Ecto neural progenitor cell (in vitro differentiated cells): ENCODE results near the gene CCDC68.

Experiments
- DNase-seq: peaks from one replicate; pipeline ENCODE4 v3.0.0-alpha.2; 2018; ENCODE audit warnings: low spot score

Gene CCDC68

GRCh38 chr18:54916507-54916906 lies 42.8 kb downstream of the CCDC68 start:
- DNase-seq, result no peak

DNA sequence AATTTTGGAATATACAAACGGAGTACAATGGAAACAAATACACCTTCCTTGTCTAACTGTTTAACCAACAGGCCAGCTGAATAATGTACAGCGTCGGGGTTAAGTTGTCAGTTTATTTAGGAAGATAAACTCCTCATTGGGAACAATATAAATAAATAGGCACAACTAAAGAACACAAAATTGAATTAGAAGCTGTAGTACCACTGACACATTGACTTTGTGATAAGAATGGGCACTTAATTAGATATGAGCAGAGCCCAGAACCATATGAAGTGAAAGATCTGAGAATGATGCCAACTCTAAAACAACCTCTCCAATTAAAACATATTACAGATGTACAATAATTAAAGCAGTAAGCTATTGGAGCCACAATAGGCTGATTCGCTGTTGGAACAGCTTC lies 44.4 kb downstream of the CCDC68 start:
- no peak for DNase-seq

- DNase-seq, result no peak
These were observed 47.7 kb downstream of the CCDC68 start for GRCh38 chr18:54911551-54911950.

- DNase-seq, result no peak
These were observed 48.9 kb downstream of the CCDC68 start for GRCh38 chr18:54910161-54910919.

DNA sequence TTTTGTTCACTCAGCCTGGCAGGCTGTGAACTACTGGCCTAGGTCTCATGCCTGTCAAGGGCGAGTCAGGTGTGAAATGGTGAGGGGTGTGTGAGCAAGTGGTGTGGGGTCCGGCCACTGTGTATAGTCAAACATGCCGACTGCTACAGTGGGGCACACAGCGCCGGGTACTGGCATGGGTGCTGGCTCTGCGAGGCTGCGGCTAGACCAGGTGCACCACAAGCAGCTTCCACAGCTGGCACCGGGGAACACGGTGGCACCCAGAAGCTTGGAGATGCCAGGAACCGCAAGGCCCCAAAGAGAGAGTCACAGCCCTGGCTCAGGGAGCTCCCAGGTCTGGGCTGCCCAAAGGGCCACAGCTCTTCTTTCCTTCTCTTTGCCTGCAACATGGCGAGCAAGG lies 49.7 kb downstream of the CCDC68 start:
- DNase-seq, result no peak

DNA sequence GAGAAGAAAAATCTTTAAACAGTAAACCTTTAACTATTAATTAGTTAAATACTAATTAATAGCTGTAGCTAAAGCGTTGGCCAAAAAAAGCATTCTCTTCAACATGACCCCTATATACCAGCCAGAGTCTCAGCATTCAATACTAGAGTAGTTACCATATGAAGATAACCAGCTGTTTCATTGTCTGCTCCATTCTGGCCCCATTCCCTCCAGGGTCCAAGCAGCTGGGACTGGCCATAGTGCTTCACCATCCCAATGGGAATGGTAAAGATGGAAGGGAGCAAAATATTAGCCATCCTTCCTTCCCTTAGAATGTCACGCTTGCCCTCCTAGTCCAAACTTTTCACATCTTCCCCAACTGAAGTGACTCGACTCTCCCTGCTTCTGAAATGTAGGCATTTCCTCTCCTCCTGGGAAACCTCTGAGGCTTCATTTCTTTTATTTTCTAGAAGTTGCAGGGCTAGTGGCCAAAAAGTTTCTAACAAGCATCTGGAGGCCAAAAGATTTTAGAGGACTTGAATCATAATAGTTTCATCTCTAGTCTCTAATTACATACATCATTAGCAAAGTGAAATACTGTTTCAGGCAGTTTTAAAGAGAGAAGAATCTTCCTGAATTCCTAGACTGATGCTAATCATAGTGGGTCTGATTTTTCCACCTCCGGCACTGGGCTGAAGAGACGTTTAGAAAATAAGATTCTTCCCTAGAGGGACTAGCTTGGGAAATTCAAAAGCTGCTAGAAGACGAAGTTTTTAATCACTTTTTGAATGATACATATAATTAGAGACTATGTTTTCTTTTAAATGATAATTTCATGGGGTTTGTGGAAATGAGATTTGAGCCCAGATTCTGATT lies 52.7 kb downstream of the CCDC68 start:
- DNase-seq, result no peak

GRCh38 chr18:54905629-54906028 lies 53.6 kb downstream of the CCDC68 start:
- DNase-seq, result no peak

DNA sequence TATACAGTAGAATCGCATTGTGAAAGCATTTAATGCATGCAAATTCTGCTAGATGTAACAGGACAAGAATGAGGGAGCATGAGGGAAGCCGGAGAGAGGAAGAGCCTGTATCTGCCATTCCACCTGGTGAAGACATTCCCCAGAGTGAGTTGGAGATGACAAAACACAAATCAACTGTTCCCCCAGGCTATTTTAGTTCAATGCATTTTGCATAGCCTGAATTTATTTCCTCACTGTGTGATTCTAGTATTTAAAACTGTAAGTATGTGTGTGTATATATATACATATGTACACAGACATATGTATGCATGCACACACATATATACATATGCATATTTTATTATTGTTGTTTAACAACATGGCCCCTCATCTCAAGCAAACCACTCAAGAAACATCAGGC lies 54.7 kb downstream of the CCDC68 start:
- no peak for DNase-seq

GRCh38 chr18:54900290-54900689 lies 59.0 kb downstream of the CCDC68 start:
- DNase-seq, result no peak

DNA sequence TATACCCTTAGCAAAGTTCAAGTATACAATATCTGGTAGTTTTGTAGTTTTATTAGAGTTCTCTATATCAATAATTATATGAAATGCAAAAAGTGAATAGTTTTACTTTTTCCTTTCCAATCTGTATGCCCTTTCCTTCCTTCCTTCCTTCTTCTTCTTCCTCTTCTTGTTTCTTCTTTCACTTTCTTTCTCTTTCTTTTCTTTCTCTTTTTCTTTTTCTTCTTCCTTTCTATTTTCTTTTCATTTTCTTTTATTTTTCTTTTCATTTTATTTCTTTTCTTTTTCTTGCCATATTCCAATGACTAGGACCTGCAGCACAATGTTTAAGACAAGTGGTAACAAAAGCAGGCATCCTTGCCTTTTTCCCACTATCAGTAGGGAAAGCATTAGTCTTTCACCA lies 59.8 kb downstream of the CCDC68 start:
- no peak for DNase-seq

DNA sequence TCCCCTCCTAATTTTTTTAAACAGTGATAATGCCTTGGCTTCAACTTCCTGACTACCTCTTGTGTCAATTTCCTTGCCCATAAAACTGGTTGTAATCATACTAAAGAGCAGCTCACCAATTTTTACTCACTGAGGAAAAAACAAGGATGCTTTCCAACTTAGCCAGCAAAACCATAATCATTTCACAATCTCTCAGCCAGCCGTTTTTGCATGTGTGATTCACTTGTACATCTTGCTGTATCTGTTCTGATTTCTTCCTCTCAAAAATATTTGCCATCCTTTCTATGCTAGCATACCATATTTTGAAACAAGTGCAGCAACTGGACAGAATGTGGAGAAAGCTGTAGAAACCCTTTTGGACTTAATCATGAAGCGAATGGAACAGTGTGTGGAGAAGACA lies 70.3 kb downstream of the CCDC68 start:
- DNase-seq, result no peak

- no peak for DNase-seq
These were observed 70.9 kb downstream of the CCDC68 start for GRCh38 chr18:54888378-54888777.

- DNase-seq, result no peak
These were observed 75.3 kb downstream of the CCDC68 start for GRCh38 chr18:54883816-54884604.

DNA sequence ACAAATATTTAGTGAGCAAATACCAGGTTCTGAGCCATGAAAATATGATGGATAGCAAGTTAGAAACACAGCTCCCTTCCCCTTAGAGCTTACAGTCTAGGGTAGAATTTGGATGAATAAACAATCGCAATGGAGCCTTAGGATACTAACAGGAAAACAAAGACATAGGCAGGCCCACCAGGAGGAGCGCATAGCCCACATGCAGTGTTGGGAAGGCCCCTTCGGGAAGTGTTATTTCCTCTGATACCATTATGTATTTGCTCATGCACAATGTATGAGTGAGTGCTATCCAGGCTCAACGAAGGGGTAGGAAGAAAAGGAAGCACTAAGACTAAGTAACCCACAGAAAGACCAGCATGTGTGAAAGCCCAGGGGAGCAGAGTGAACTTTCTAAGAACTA lies 76.9 kb downstream of the CCDC68 start:
- no peak for DNase-seq

GRCh38 chr18:54881229-54881768 lies 78.0 kb downstream of the CCDC68 start:
- no peak for DNase-seq

DNA sequence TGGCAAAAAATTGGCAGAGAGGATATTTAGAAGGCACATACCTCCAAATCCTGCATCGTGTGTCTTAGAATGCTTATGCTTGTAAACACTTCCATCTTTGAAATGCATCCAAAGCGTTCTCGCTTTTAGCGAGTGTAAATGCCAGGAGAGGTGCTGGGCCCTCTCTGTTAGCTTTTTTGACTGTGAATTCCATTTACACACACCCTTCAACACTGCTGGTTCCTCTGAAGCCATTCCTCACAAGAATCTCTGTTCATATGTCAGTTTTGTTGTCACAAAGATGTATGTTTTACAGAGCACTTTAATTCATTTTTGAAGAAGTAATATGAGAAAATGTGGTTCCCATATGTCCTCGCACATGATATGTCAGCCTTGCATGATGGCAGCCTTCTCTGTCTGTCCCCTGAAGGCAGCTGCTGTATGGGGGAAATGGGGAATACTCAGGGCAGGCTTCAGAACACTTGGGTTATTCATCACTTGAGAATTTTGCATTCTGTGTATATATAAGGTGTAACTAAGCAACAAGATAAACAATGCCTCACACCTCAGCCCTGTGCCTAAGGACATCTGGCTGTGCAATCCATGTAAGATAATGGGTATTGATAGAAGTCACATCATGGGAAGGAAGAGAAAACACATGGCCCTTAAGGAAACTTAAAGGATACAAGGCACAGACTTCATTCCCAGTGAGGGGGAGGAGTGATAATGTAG lies 78.7 kb downstream of the CCDC68 start:
- no peak for DNase-seq

- no peak for DNase-seq
These were observed 79.6 kb downstream of the CCDC68 start for GRCh38 chr18:54879691-54880090.

GRCh38 chr18:54878659-54879358 lies 80.5 kb downstream of the CCDC68 start:
- DNase-seq, result no peak

- DNase-seq, result no peak
These were observed 81.1 kb downstream of the CCDC68 start for GRCh38 chr18:54878159-54878622.

DNA sequence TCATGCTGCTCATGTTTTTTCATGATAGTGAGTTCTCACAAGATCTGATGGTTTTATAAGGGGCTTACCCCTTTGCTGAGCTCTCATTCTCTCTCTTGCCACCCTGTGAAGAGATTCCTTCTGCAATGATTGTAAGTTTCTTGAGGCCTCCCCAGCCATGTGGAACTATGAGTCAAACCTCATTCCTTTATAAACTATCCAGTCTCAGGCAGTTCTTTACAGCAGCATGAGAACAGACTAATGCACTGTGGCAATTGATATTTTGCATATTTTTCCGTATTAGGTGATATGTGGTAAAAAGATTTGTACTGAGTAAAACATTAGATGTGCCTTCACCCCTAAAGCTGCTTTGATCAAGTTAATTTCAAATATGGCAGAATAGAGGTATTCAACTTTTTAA lies 82.2 kb downstream of the CCDC68 start:
- DNase-seq, result no peak

- no peak for DNase-seq
These were observed 84.2 kb downstream of the CCDC68 start for GRCh38 chr18:54875063-54875462.
